Measurements from ENCODE around the gene PASD1. TPM values are rescaled to one million over a fixed set of nuclear protein-coding genes. Genes with fewer than 3 reads are reported as not detected.

PASD1 gene
- polyA plus RNA-seq, 1 of the 3 experiments (the other 2 are of a cell fraction): 0.03 TPM

DNA sequence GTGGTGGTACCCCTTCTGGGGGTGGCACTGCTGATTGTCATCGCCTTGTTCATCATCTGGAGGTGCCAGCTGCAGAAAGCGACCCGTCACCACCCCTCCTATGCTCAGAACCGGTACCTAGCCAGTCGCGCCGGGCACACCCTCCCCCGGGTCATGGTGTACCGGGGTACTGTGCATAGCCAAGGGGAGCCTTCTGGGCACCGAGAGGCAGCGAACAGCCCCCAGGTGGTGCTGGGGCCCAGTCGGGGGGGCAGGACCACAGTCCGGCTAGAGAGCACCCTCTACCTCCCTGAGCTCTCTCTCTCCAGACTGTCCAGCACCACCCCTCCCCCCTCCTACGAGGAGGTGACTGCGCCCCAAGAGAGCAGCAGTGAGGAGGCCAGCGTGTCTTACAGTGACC lies 137.1 kb downstream of the PASD1 start:
- no peak overlapping the region for H3K4me2 ChIP-seq
- no peaks in the 10 kb centered on the region for H3K36me3 ChIP-seq (replicated peaks in 1 of 2; ENCODE audit: control insufficient read depth in 1 of 2, insufficient read depth in 2 of 2, low read length in 1 of 2)
- WGBS (ENCODE audit: low lambda C conversion rate): no CpG with 5 or more reads among the region's 16 CpGs
- H3K27ac ChIP-seq (ENCODE audit: low read depth in 2 of 2, low read length in 1 of 2): no peak overlapping the region
- H4K20me1 ChIP-seq (ENCODE audit: insufficient read depth): no peaks in the 10 kb centered on the region
- no peak for DNase-seq
- no peaks in the 10 kb centered on the region for H3K79me2 ChIP-seq (ENCODE audit: insufficient read depth)
- H3K9ac ChIP-seq: no peak overlapping the region
- ChIA-PET CTCF (no interaction called here), POLR2A (no interaction called here)
- H3K4me1 ChIP-seq (ENCODE audit: control insufficient read depth in 1 of 2, insufficient read depth in 2 of 2, low read depth in 1 of 2, low read length in 1 of 2): no peaks in the 10 kb centered on the region
- no peak for TF ChIP-seq TCF12 (IDR thresholded peaks at IDR 0.05)
- no peak for TF ChIP-seq JUND (IDR thresholded peaks at IDR 0.05)
- no peak for TF ChIP-seq POLR2AphosphoS5 (IDR thresholded peaks at IDR 0.05; ENCODE audit: low read depth, low read length)
- no peak for TF ChIP-seq SMC3 (IDR thresholded peaks at IDR 0.05; ENCODE audit: low read depth, low read length)
- TF ChIP-seq FOSL2 (IDR thresholded peaks at IDR 0.05; ENCODE audit: borderline replicate concordance, low read depth): no peak
- TF ChIP-seq, protein P1, sequence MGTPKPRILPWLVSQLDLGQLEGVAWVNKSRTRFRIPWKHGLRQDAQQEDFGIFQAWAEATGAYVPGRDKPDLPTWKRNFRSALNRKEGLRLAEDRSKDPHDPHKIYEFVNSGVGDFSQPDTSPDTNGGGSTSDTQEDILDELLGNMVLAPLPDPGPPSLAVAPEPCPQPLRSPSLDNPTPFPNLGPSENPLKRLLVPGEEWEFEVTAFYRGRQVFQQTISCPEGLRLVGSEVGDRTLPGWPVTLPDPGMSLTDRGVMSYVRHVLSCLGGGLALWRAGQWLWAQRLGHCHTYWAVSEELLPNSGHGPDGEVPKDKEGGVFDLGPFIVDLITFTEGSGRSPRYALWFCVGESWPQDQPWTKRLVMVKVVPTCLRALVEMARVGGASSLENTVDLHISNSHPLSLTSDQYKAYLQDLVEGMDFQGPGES (IDR thresholded peaks at IDR 0.05; ENCODE audit: low read depth, low read length): no peak
- TF ChIP-seq RFX5 (IDR thresholded peaks at IDR 0.05; ENCODE audit: low read length): no peak
- TF ChIP-seq RAD21 (IDR thresholded peaks at IDR 0.05; ENCODE audit: low read length): no peak
- TF ChIP-seq YY1 (IDR thresholded peaks at IDR 0.05; ENCODE audit: low read depth): no peak
- no peak for TF ChIP-seq TAF1 (IDR thresholded peaks at IDR 0.05; ENCODE audit: borderline replicate concordance, low read depth, low read length)
- no peak for TF ChIP-seq FOXM1 (IDR thresholded peaks at IDR 0.05; ENCODE audit: low read depth)
- no peaks in the 10 kb centered on the region for H3K9me2 ChIP-seq
- no peak overlapping the region for H2AFZ ChIP-seq (ENCODE audit: low read depth)
- H3F3A ChIP-seq (replicated peaks; ENCODE audit: insufficient read depth): no peaks in the 10 kb centered on the region
- no peak overlapping the region for H3K4me3 ChIP-seq (ENCODE audit: low read depth in 2 of 2, low read length in 1 of 2)
- no peaks in the 10 kb centered on the region for H3K9me3 ChIP-seq
- peaks cover 24% of the 10 kb centered on the region for H3K27me3 ChIP-seq (ENCODE audit: insufficient read depth)

DNA sequence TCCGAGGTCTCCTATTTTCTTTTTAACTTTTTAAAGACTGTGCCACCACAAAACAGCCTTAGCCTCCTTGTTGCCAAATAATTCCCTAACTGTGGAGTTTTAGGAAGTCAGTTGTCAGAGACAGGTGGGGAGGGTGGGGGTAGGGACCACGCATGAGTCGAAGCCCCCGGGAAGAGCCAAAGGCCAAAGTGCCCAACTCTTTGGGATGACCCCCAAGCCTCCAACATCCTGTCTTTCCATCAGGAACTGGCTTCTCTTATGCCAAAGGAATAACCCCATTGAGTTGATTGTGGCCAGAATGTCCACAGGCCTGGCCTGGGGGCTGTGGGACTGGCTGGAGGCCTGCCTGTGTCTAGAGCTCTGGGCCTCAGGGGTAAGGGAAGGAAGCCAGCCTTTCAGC lies 137.6 kb downstream of the PASD1 start:
- Histone ChIP-seq H3K4me3 (ENCODE audit: low read depth in 2 of 2, low read length in 1 of 2) (no peak overlapping the region), H3K27me3 (ENCODE audit: insufficient read depth) (peaks cover 19% of the 10 kb centered on the region), H3K9ac (no peak overlapping the region), H3K27ac (ENCODE audit: low read depth in 2 of 2, low read length in 1 of 2) (no peak overlapping the region), H4K20me1 (ENCODE audit: insufficient read depth) (no peaks in the 10 kb centered on the region), H2AFZ (ENCODE audit: low read depth) (no peak overlapping the region), H3K9me3 (no peaks in the 10 kb centered on the region), H3K36me3 (replicated peaks in 1 of 2; ENCODE audit: control insufficient read depth in 1 of 2, insufficient read depth in 2 of 2, low read length in 1 of 2) (no peaks in the 10 kb centered on the region), H3K9me2 (no peaks in the 10 kb centered on the region), H3F3A (replicated peaks; ENCODE audit: insufficient read depth) (no peaks in the 10 kb centered on the region), H3K79me2 (ENCODE audit: insufficient read depth) (no peaks in the 10 kb centered on the region), H3K4me2 (no peak overlapping the region), H3K4me1 (ENCODE audit: control insufficient read depth in 1 of 2, insufficient read depth in 2 of 2, low read depth in 1 of 2, low read length in 1 of 2) (no peaks in the 10 kb centered on the region)
- CTCF ChIA-PET: no interaction called here
- no peak for TF ChIP-seq RCOR1 (IDR thresholded peaks at IDR 0.05; ENCODE audit: low read length)
- no peak for DNase-seq
- POLR2A ChIA-PET: no interaction called here
- 69% methylated on average over 4 of the region's 4 CpGs for WGBS (ENCODE audit: low lambda C conversion rate)

DNA sequence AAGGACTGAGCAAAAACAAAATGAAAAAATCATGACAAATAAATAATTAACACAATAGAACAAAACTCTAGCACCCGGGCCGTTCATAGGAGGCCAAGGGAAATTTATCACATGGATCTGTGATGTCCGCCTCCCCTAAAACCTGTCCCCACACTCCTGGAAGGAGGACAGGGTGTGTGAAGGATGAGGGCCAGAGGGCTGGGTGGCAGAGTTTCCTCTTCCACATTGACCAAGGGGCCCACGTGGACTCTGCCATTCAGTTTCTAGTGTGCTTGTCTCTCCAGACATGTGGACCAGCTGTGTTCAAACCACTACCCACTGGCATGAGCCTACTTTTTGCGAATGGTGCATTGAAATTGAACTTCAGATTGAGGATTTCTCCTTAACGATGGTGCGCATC lies 138.1 kb downstream of the PASD1 start:
- H3K36me3 ChIP-seq (replicated peaks in 1 of 2; ENCODE audit: control insufficient read depth in 1 of 2, insufficient read depth in 2 of 2, low read length in 1 of 2): no peaks in the 10 kb centered on the region
- no peaks in the 10 kb centered on the region for H3K9me3 ChIP-seq
- H3K9me2 ChIP-seq: no peaks in the 10 kb centered on the region
- H3K27ac ChIP-seq (ENCODE audit: low read depth in 2 of 2, low read length in 1 of 2): no peak overlapping the region
- H2AFZ ChIP-seq (ENCODE audit: low read depth): no peak overlapping the region
- ChIA-PET CTCF (no interaction called here), POLR2A (no interaction called here)
- no peak for DNase-seq
- no peaks in the 10 kb centered on the region for H3F3A ChIP-seq (replicated peaks; ENCODE audit: insufficient read depth)
- no peak overlapping the region for H3K4me2 ChIP-seq
- WGBS (ENCODE audit: low lambda C conversion rate): 11% methylated on average over 7 of the region's 7 CpGs
- no peaks in the 10 kb centered on the region for H4K20me1 ChIP-seq (ENCODE audit: insufficient read depth)
- no peaks in the 10 kb centered on the region for H3K79me2 ChIP-seq (ENCODE audit: insufficient read depth)
- peaks cover 14% of the 10 kb centered on the region for H3K27me3 ChIP-seq (ENCODE audit: insufficient read depth)
- no peaks in the 10 kb centered on the region for H3K4me1 ChIP-seq (ENCODE audit: control insufficient read depth in 1 of 2, insufficient read depth in 2 of 2, low read depth in 1 of 2, low read length in 1 of 2)
- H3K9ac ChIP-seq: no peak overlapping the region
- no peak overlapping the region for H3K4me3 ChIP-seq (ENCODE audit: low read depth in 2 of 2, low read length in 1 of 2)
- no peak for TF ChIP-seq EZH2phosphoT487 (IDR thresholded peaks at IDR 0.05; ENCODE audit: borderline replicate concordance, low read depth)
- TF ChIP-seq ELF1 (IDR thresholded peaks at IDR 0.05): no peak
- no peak for TF ChIP-seq NRF1 (IDR thresholded peaks at IDR 0.05; ENCODE audit: low read depth, low read length)
- TF ChIP-seq POLR2AphosphoS5 (IDR thresholded peaks at IDR 0.05; ENCODE audit: low read depth, low read length): no peak
- TF ChIP-seq RCOR1 (IDR thresholded peaks at IDR 0.05; ENCODE audit: low read length): no peak
- TF ChIP-seq RXRA (IDR thresholded peaks at IDR 0.05; ENCODE audit: borderline replicate concordance, low read depth): no peak
- TF ChIP-seq GATA2 (CRISPR knock-in tag; IDR thresholded peaks at IDR 0.05): no peak
- no peak for TF ChIP-seq TAF1 (IDR thresholded peaks at IDR 0.05; ENCODE audit: borderline replicate concordance, low read depth, low read length)
- TF ChIP-seq FOXM1 (IDR thresholded peaks at IDR 0.05; ENCODE audit: low read depth): no peak
- no peak for TF ChIP-seq SMC3 (IDR thresholded peaks at IDR 0.05; ENCODE audit: low read depth, low read length)
- TF ChIP-seq, protein P2, sequence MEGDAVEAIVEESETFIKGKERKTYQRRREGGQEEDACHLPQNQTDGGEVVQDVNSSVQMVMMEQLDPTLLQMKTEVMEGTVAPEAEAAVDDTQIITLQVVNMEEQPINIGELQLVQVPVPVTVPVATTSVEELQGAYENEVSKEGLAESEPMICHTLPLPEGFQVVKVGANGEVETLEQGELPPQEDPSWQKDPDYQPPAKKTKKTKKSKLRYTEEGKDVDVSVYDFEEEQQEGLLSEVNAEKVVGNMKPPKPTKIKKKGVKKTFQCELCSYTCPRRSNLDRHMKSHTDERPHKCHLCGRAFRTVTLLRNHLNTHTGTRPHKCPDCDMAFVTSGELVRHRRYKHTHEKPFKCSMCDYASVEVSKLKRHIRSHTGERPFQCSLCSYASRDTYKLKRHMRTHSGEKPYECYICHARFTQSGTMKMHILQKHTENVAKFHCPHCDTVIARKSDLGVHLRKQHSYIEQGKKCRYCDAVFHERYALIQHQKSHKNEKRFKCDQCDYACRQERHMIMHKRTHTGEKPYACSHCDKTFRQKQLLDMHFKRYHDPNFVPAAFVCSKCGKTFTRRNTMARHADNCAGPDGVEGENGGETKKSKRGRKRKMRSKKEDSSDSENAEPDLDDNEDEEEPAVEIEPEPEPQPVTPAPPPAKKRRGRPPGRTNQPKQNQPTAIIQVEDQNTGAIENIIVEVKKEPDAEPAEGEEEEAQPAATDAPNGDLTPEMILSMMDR (IDR thresholded peaks at IDR 0.05): no peak
- no peak for TF ChIP-seq FOSL2 (IDR thresholded peaks at IDR 0.05; ENCODE audit: borderline replicate concordance, low read depth)

All from SK-N-SH (cell line).